IMR-90 (cell line): ENCODE results near the gene QSOX2. TPM values are rescaled to one million over a fixed set of nuclear protein-coding genes. Genes with fewer than 3 reads are reported as not detected.
A peak's percentile ranks its signal among the peaks of the same experiment; 100 is the strongest.

Source experiments
- ATAC-seq: fragments of 200-7000 bp; cut with Tn5 transposase; 2 replicates; pipeline ENCODE4 v1.9.1; 2020; ENCODE audit warnings: low read depth, mild to moderate bottlenecking, moderate library complexity
- BruUV-seq: library from RNA; stranded (reverse); fragments of 400-500 nt; replicated peaks from 2 replicates; lab custom pipeline; 2021; lab: Mats Ljungman, UMichigan
- CTCF ChIA-PET: fragments of 300-600 bp; formaldehyde crosslinking; extraction: SDS; loops from one replicate; lab custom pipeline; 2021; ENCODE audit warnings: antibody characterized with exemption; lab: Yijun Ruan, JAX
- POLR2A ChIA-PET: fragments of 300-600 bp; sonication (Branson Sonifier 250); formaldehyde crosslinking; loops from one replicate; lab custom pipeline; 2022; ENCODE audit warnings: antibody characterized with exemption; ENCODE audit not compliant: unreplicated experiment; lab: Charles Lee
- DNase-seq: peaks from one replicate; pipeline ENCODE4 v3.0.0; 2013
- H2AFZ ChIP-seq: replicated peaks from 2 replicates; pipeline ENCODE3; 2013; ENCODE audit warnings: low read length, mild to moderate bottlenecking; ENCODE audit not compliant: poor library complexity
- H2AK5ac ChIP-seq: 2 replicates; pipeline ENCODE4 v1.6.1; 2013; ENCODE audit warnings: low read depth, low read length, inconsistent platforms
- H2AK9ac ChIP-seq: replicated peaks from 2 replicates; pipeline ENCODE3; 2013; ENCODE audit warnings: mild to moderate bottlenecking, low read depth, low read length, moderate library complexity; ENCODE audit not compliant: poor library complexity
- H2BK120ac ChIP-seq: 2 replicates; pipeline ENCODE4 v1.6.1; 2013; ENCODE audit warnings: low read depth, low read length, inconsistent platforms
- H2BK15ac ChIP-seq: 3 replicates; pipeline ENCODE4 v1.6.1; 2013; ENCODE audit warnings: low read depth, low read length, inconsistent platforms
- H2BK20ac ChIP-seq: 2 replicates; pipeline ENCODE4 v1.6.1; 2013; ENCODE audit warnings: low read depth, mild to moderate bottlenecking, inconsistent platforms, low read length, moderate library complexity
- H2BK5ac ChIP-seq: 2 replicates; pipeline ENCODE4 v1.6.1; 2013; ENCODE audit warnings: mild to moderate bottlenecking, low read depth, low read length, inconsistent platforms; ENCODE audit not compliant: poor library complexity, severe bottlenecking
- H3K14ac ChIP-seq: replicated peaks from 2 replicates; pipeline ENCODE4 v1.6.1; 2013; ENCODE audit warnings: low read depth, low read length, inconsistent platforms
- H3K18ac ChIP-seq: 2 replicates; pipeline ENCODE4 v1.6.1; 2013; ENCODE audit warnings: low read depth, low read length, control low read depth
- H3K23ac ChIP-seq: 2 replicates; pipeline ENCODE4 v1.6.1; 2013; ENCODE audit warnings: low read depth, low read length, inconsistent platforms
- H3K27ac ChIP-seq: 2 replicates; pipeline ENCODE4 v1.5.1; 2013; ENCODE audit warnings: mild to moderate bottlenecking, control low read depth, low read length; ENCODE audit not compliant: insufficient read depth
- H3K27me3 ChIP-seq: 2 replicates; pipeline ENCODE4 v1.6.1; 2013; ENCODE audit warnings: low read length; ENCODE audit not compliant: control insufficient read depth, insufficient read depth
- H3K36me3 ChIP-seq: 2 replicates; pipeline ENCODE4 v1.6.1; 2013; ENCODE audit warnings: low read length, mixed read lengths; ENCODE audit not compliant: control insufficient read depth, insufficient read depth
- H3K4ac ChIP-seq: 2 replicates; pipeline ENCODE4 v1.6.1; 2013; ENCODE audit warnings: low read depth, low read length, inconsistent platforms
- H3K4me1 ChIP-seq: 2 replicates; pipeline ENCODE4 v1.6.1; 2013; ENCODE audit warnings: low read length, mixed read lengths; ENCODE audit not compliant: control insufficient read depth, insufficient read depth
- H3K4me2 ChIP-seq: 2 replicates; pipeline ENCODE4 v1.6.1; 2013; ENCODE audit warnings: low read depth, mild to moderate bottlenecking, control low read depth, low read length, moderate library complexity
- H3K4me3 ChIP-seq: 2 replicates; pipeline ENCODE4 v1.5.1; 2013; ENCODE audit warnings: low read depth, mild to moderate bottlenecking, control low read depth, low read length, moderate library complexity; ENCODE audit not compliant: insufficient read depth
- H3K56ac ChIP-seq: 2 replicates; pipeline ENCODE4 v1.6.1; 2013; ENCODE audit warnings: low read length, inconsistent platforms; ENCODE audit not compliant: insufficient read depth; ENCODE audit errors: extremely low read depth
- H3K79me1 ChIP-seq, 2 experiments: 2 replicates each; pipeline ENCODE4 v1.6.1; 2013; ENCODE audit warnings: low read length in 2 of 2, inconsistent platforms in 1 of 2, low read depth in 1 of 2
- H3K9ac ChIP-seq: 2 replicates; pipeline ENCODE4 v1.6.1; 2013; ENCODE audit warnings: low read depth, low read length, control low read depth
- H3K9me1 ChIP-seq: 2 replicates; pipeline ENCODE4 v1.6.1; 2013; ENCODE audit warnings: low read length, inconsistent platforms; ENCODE audit not compliant: insufficient read depth
- H3K9me3 ChIP-seq: 2 replicates; pipeline ENCODE4 v1.6.1; 2013; ENCODE audit warnings: low read length; ENCODE audit not compliant: control insufficient read depth, insufficient read depth
- H4K20me1 ChIP-seq: 2 replicates; pipeline ENCODE4 v1.6.1; 2013; ENCODE audit warnings: low read length, inconsistent platforms; ENCODE audit not compliant: insufficient read depth
- H4K5ac ChIP-seq: 2 replicates; pipeline ENCODE4 v1.6.1; 2013; ENCODE audit warnings: mild to moderate bottlenecking, low read depth, low read length, control low read depth
- H4K8ac ChIP-seq, 2 experiments: 2 replicates each; pipeline ENCODE4 v1.6.1; 2013; ENCODE audit warnings: low read depth in 2 of 2, low read length in 2 of 2, control low read depth in 1 of 2, inconsistent platforms in 1 of 2
- H4K91ac ChIP-seq: 2 replicates; pipeline ENCODE4 v1.6.1; 2013; ENCODE audit warnings: low read depth, low read length, inconsistent platforms; ENCODE audit not compliant: insufficient read depth
- CHD1 ChIP-seq: IDR thresholded peaks from 2 replicates; pipeline ENCODE4 v1.6.1; 2012; ENCODE audit warnings: low read depth, low read length, improper control_type of control experiment
- FOS ChIP-seq: fragments of 150-350 bp; IDR thresholded peaks from 2 replicates; pipeline ENCODE4 v1.6.1; 2016; ENCODE audit warnings: low read depth, low read length
- NFE2L2 ChIP-seq: fragments of 150-350 bp; IDR thresholded peaks from 2 replicates; pipeline ENCODE4 v1.6.1; 2016; ENCODE audit warnings: low read depth, mild to moderate bottlenecking, low read length
- RCOR1 ChIP-seq: IDR thresholded peaks from 2 replicates; pipeline ENCODE4 v1.6.1; 2012; ENCODE audit warnings: mild to moderate bottlenecking, low read length, improper control_type of control experiment; ENCODE audit not compliant: insufficient replicate concordance
- RFX5 ChIP-seq: IDR thresholded peaks from 2 replicates; pipeline ENCODE4 v1.8.0; 2012; ENCODE audit warnings: low read depth, mild to moderate bottlenecking, low read length, moderate library complexity
- whole genome bisulfite sequencing, 2 experiments: methylation state at CpG; one replicate each; pipeline versions ENCODE4 v1.1.5 to v1.1.7; 2013; ENCODE audit warnings: missing lambda C conversion rate in 2 of 2; ENCODE audit not compliant: insufficient read length in 1 of 2; ENCODE audit errors: extremely low coverage in 2 of 2; 5-methylcytosine and 5-hydroxymethylcytosine counted together
- dilution Hi-C: fragments of 300-500 bp; cut with HindIII; formaldehyde crosslinking; loops from one replicate; pipeline ENCODE4 v1.14.3; 2018; ENCODE audit warnings: low sequenced_read_pairs; ENCODE audit not compliant: unreplicated experiment
- in situ Hi-C: fragments of 300-500 bp; cut with MboI; formaldehyde crosslinking; loops from 3 replicates; pipeline ENCODE4 v1.14.3; 2019; ENCODE audit warnings: low sequenced_read_pairs, inconsistent platforms, mixed read lengths
- intact Hi-C: fragments of 100-400 bp; cut with micrococcal nuclease; formaldehyde crosslinking; loops from 2 replicates; pipeline ENCODE4 v1.10.0; 2022
- polyA plus RNA-seq, 3 experiments: library from polyadenylated mRNA; depleted of rRNA; stranded (reverse); fragments of >200 nt; gene quantifications; 2 replicates each; pipeline ENCODE4 v1.2.3, GENCODE V29; 2012; ENCODE audit warnings: low replicate concordance in 1 of 3
- total RNA-seq: library from RNA; depleted of rRNA; stranded (reverse); fragments of >200 nt; gene quantifications from 2 replicates; pipeline ENCODE4 v1.2.3, GENCODE V29; 2012

The QSOX2 gene
- total and polyA plus RNA-seq, 2 of the 4 experiments (the other 2 are of a cell fraction) = 5.9 to 12.9 TPM

- no peak overlapping the region for H3K4ac ChIP-seq
- H3K4me1 ChIP-seq = peaks cover 5% of the 10 kb centered on the region
- H2AK5ac ChIP-seq = no peak overlapping the region
- H2AK9ac ChIP-seq = no peak overlapping the region
- ATAC-seq (peak; percentile 49), DNase-seq (no peak)
- no peaks in the 10 kb centered on the region for H4K20me1 ChIP-seq
- no peak overlapping the region for H2BK120ac ChIP-seq
- no peak overlapping the region for H4K8ac ChIP-seq
- H3K56ac ChIP-seq = no peak overlapping the region
- no peaks in the 10 kb centered on the region for H3K9me1 ChIP-seq
- no peaks in the 10 kb centered on the region for H3K79me1 ChIP-seq
- no peaks in the 10 kb centered on the region for H3K36me3 ChIP-seq
- CTCF ChIA-PET = no interaction called here
- POLR2A ChIA-PET = no interaction called here
- no peaks in the 10 kb centered on the region for H3K9me3 ChIP-seq
- no peak overlapping the region for H3K18ac ChIP-seq
- H4K91ac ChIP-seq = no peak overlapping the region
- H3K27ac ChIP-seq = no peak overlapping the region
- H2BK15ac ChIP-seq = no peak overlapping the region
- H4K5ac ChIP-seq = no peak overlapping the region
- H3K27me3 ChIP-seq = peaks cover 29% of the 10 kb centered on the region; the same call in 1 of the 2 replicates
- H3K4me3 ChIP-seq = no peak overlapping the region
- H3K23ac ChIP-seq = no peak overlapping the region
- H2BK5ac ChIP-seq = no peak overlapping the region
- H2AFZ ChIP-seq = peak overlapping the region; percentile 49
- in situ Hi-C loops = no loop called here
- H3K4me2 ChIP-seq = no peak overlapping the region
- no peak for TF ChIP-seq FOS
- TF ChIP-seq RCOR1 = no peak
- no peak for TF ChIP-seq CHD1
- TF ChIP-seq NFE2L2 = no peak
- no peak for TF ChIP-seq RFX5
- BruUV-seq = no TSS peak
- 93% methylated on average over 2 of the region's 25 CpGs; no CpG with 5 or more reads in 1 of the 2 experiments for WGBS, 2 experiments
- dilution Hi-C loops = no loop called here
- no peak overlapping the region for H3K14ac ChIP-seq
- H2BK20ac ChIP-seq = no peak overlapping the region
- H3K9ac ChIP-seq = no peak overlapping the region
- intact Hi-C loops = no loop called here
These were observed 9.0 kb upstream of the QSOX2 start for GRCh38 chr9:136254381-136255165.
